Subcutaneous adipose tissue (tissue), 4 donors: Measurements from ENCODE around the gene DNMT1. TPM values are rescaled to one million over a fixed set of nuclear protein-coding genes. Genes with fewer than 3 reads are reported as not detected.

Experiments used
- CTCF ChIP-seq: fragments of 450-650 bp; IDR thresholded peaks from one replicate; pipeline ENCODE4 v1.5.1; 2016; ENCODE audit warnings: low read depth, mild to moderate bottlenecking, control low read depth, antibody characterized with exemption, moderate library complexity
- total RNA-seq, 4 donors: library from RNA; depleted of rRNA; stranded (reverse); fragments of >200 nt; gene quantifications; one replicate each; pipeline ENCODE4 v1.1.0, GENCODE V29; 2016

Gene DNMT1
- total RNA-seq, 4 donors from 2014 or later = 25.5 to 60.7 (median 41.5) TPM

GRCh38 chr19:10115392-10116084 is 79.2 kb downstream of the DNMT1 start:
- no peak for TF ChIP-seq CTCF

GRCh38 chr19:10114651-10115391 is 79.9 kb downstream of the DNMT1 start:
- no peak for TF ChIP-seq CTCF

- no peak for TF ChIP-seq CTCF
Measured at GRCh38 chr19:10113964-10114650, 80.6 kb downstream of the DNMT1 start.

- TF ChIP-seq CTCF = no peak
Measured at GRCh38 chr19:10113592-10113963, 81.2 kb downstream of the DNMT1 start.

- TF ChIP-seq CTCF = no peak
Measured at GRCh38 chr19:10112895-10113591, 81.7 kb downstream of the DNMT1 start.

GRCh38 chr19:10112037-10112761 is 82.6 kb downstream of the DNMT1 start:
- TF ChIP-seq CTCF = no peak
